HepG2 (cell line): ENCODE data around the gene FAAH2. TPM values are rescaled to one million over a fixed set of nuclear protein-coding genes. Genes with fewer than 3 reads are reported as not detected.

Source experiments
- ADNP ChIP-seq: sonication (generic); formaldehyde crosslinking; IDR thresholded peaks from 2 replicates; pipeline ENCODE4 v1.4.0; 2020; ENCODE audit warnings: missing genetic modification reagents
- PATZ1 ChIP-seq: sonication (generic); formaldehyde crosslinking; IDR thresholded peaks from 2 replicates; pipeline ENCODE4 v1.4.0; 2020; ENCODE audit warnings: missing genetic modification reagents
- USF2 ChIP-seq, 2 experiments: sonication (generic) in 1 of 2; formaldehyde crosslinking in 1 of 2; IDR thresholded peaks; 2 replicates each; pipeline versions ENCODE4 v1.5.1 to v1.6.1; 2011 to 2020; ENCODE audit warnings: borderline replicate concordance in 1 of 2, low read depth in 1 of 2, low read length in 1 of 2, mild to moderate bottlenecking in 1 of 2, missing genetic modification reagents in 1 of 2, moderate library complexity in 1 of 2
- ZNF136 ChIP-seq: sonication (generic); formaldehyde crosslinking; IDR thresholded peaks from 2 replicates; pipeline ENCODE4 v1.8.1; 2022; ENCODE audit warnings: low read depth, mild to moderate bottlenecking, moderate library complexity, missing genetic modification reagents
- ZNF264 ChIP-seq: sonication (generic); formaldehyde crosslinking; IDR thresholded peaks from 2 replicates; pipeline ENCODE4 v1.4.0; 2020; ENCODE audit warnings: missing genetic modification reagents
- ZNF337 ChIP-seq: sonication (generic); formaldehyde crosslinking; IDR thresholded peaks from 2 replicates; pipeline ENCODE4 v1.5.1; 2020; ENCODE audit warnings: missing genetic modification reagents, low read depth, mild to moderate bottlenecking, borderline replicate concordance
- ZNF761 ChIP-seq: sonication (generic); formaldehyde crosslinking; conservative IDR thresholded peaks from 2 replicates; pipeline ENCODE4 v1.4.0; 2020; ENCODE audit warnings: mild to moderate bottlenecking, missing genetic modification reagents
- polyA plus RNA-seq, 8 experiments: library from polyadenylated mRNA; depleted of rRNA in 3 of 8; stranded (reverse) in 7 of 8; unstranded in 1 of 8; fragments of >200 nt; fragmentation: Illumina TruSeq in 4 of 8; extraction: Trizol in 4 of 8; gene quantifications; 2 replicates each; pipeline versions ENCODE4 v1.2.1 to v1.2.3, GENCODE V29; 2011 to 2016; ENCODE audit warnings: low read depth in 4 of 8, missing spikeins in 1 of 8, mixed read lengths in 1 of 8; ENCODE audit not compliant: insufficient read depth in 1 of 8
- total RNA-seq, 5 experiments: library from RNA; depleted of rRNA; stranded (reverse); fragments of >200 nt; fragmentation: Illumina TruSeq; extraction: Trizol; gene quantifications; 2 replicates each; pipeline ENCODE4 v1.2.3, GENCODE V29; 2016; ENCODE audit warnings: low read depth in 1 of 5
- TF ChIP-seq, protein P1 (sequence below): sonication (generic); formaldehyde crosslinking; IDR thresholded peaks from 2 replicates; pipeline ENCODE4 v1.4.0; 2020; ENCODE audit warnings: mild to moderate bottlenecking, low read depth, missing genetic modification reagents
- TF ChIP-seq, protein P2 (sequence below): sonication (generic); formaldehyde crosslinking; conservative IDR thresholded peaks from 2 replicates; pipeline ENCODE4 v1.4.0; 2020; ENCODE audit warnings: missing genetic modification reagents

The FAAH2 gene
- total and polyA plus RNA-seq, 2 of the 13 experiments (the other 11 are each of a cell fraction or from before 2014, with no cell fraction given): 1.6 to 3.3 TPM

DNA sequence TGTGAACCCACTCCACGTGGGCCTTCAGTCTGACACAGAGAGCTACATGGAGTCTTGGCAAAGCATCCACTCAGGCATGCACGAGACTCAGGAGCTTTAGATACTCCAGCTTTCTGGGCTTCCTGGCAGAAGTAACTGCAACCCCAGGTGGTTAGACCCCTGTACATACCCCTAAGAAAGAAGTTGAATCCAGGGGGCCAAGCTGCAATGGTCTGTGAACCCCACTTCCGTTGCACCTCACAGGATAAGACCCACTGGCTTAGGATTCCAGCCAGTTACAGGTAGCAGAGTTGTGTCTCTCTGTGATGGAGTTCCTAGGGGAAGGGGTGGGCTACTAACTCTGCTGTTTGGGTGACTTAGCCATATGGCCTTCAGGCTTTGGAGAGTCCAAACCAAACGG lies 21.4 kb upstream of the FAAH2 start (continued):
- no peak for TF ChIP-seq PATZ1 (CRISPR knock-in tag)
- TF ChIP-seq ZNF337 (CRISPR knock-in tag): no peak
- no peak for TF ChIP-seq ZNF264 (CRISPR knock-in tag)
- TF ChIP-seq, protein P1, sequence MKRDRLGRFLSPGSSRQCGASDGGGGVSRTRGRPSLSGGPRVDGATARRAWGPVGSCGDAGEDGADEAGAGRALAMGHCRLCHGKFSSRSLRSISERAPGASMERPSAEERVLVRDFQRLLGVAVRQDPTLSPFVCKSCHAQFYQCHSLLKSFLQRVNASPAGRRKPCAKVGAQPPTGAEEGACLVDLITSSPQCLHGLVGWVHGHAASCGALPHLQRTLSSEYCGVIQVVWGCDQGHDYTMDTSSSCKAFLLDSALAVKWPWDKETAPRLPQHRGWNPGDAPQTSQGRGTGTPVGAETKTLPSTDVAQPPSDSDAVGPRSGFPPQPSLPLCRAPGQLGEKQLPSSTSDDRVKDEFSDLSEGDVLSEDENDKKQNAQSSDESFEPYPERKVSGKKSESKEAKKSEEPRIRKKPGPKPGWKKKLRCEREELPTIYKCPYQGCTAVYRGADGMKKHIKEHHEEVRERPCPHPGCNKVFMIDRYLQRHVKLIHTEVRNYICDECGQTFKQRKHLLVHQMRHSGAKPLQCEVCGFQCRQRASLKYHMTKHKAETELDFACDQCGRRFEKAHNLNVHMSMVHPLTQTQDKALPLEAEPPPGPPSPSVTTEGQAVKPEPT (CRISPR knock-in tag): no peak
- no peak for TF ChIP-seq ADNP (CRISPR knock-in tag)
- TF ChIP-seq USF2 (IDR thresholded peaks at IDR 0.05; ENCODE audit: low read depth, low read length): no peak
- no peak for TF ChIP-seq USF2 (CRISPR knock-in tag; IDR thresholded peaks at IDR 0.05; ENCODE audit: borderline replicate concordance)
- TF ChIP-seq, protein P2, sequence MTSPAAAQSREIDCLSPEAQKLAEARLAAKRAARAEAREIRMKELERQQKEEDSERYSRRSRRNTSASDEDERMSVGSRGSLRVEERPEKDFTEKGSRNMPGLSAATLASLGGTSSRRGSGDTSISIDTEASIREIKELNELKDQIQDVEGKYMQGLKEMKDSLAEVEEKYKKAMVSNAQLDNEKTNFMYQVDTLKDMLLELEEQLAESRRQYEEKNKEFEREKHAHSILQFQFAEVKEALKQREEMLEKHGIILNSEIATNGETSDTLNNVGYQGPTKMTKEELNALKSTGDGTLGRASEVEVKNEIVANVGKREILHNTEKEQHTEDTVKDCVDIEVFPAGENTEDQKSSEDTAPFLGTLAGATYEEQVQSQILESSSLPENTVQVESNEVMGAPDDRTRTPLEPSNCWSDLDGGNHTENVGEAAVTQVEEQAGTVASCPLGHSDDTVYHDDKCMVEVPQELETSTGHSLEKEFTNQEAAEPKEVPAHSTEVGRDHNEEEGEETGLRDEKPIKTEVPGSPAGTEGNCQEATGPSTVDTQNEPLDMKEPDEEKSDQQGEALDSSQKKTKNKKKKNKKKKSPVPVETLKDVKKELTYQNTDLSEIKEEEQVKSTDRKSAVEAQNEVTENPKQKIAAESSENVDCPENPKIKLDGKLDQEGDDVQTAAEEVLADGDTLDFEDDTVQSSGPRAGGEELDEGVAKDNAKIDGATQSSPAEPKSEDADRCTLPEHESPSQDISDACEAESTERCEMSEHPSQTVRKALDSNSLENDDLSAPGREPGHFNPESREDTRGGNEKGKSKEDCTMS (CRISPR knock-in tag): no peak
- no peak for TF ChIP-seq ZNF761 (CRISPR knock-in tag)
- no peak for TF ChIP-seq ZNF136 (CRISPR knock-in tag)
- TF ChIP-seq, all 625 proteins: peak for 0
